HEK293 (cell line): ENCODE measurements around the gene KRT39.
"Not testable (repeated sequence)": the region's sequence is repeated elsewhere in the genome, so short reads cannot be mapped to it uniquely, and the experiment has no call there.

Source experiments
- KLF16 ChIP-seq: fragments of 450-650 bp; formaldehyde crosslinking; IDR thresholded peaks from 2 replicates; pipeline ENCODE4 v1.5.1; 2017; ENCODE audit warnings: missing biosample characterization, missing genetic modification characterization
- PRDM1 ChIP-seq: fragments of 450-650 bp; formaldehyde crosslinking; IDR thresholded peaks from 2 replicates; pipeline ENCODE4; 2016; ENCODE audit warnings: missing biosample characterization, missing genetic modification characterization
- YY2 ChIP-seq: fragments of 450-650 bp; formaldehyde crosslinking; IDR thresholded peaks from 2 replicates; pipeline ENCODE4 v1.5.1; 2016; ENCODE audit warnings: missing biosample characterization, missing genetic modification characterization
- ZBTB7A ChIP-seq: fragments of 450-650 bp; formaldehyde crosslinking; IDR thresholded peaks from 2 replicates; pipeline ENCODE4 v1.5.1; 2016; ENCODE audit warnings: low read depth, missing biosample characterization, missing genetic modification characterization
- ZNF223 ChIP-seq: fragments of 450-650 bp; formaldehyde crosslinking; IDR thresholded peaks from 2 replicates; pipeline ENCODE4 v1.5.1; 2016; ENCODE audit warnings: missing biosample characterization, missing genetic modification characterization
- ZNF404 ChIP-seq: fragments of 450-650 bp; formaldehyde crosslinking; IDR thresholded peaks from 2 replicates; pipeline ENCODE4 v1.5.1; 2017; ENCODE audit warnings: missing biosample characterization, missing genetic modification characterization
- ZNF561 ChIP-seq: fragments of 450-650 bp; IDR thresholded peaks from 2 replicates; pipeline ENCODE4 v1.5.1; 2018; ENCODE audit warnings: missing biosample characterization, missing genetic modification characterization, borderline replicate concordance
- ZNF785 ChIP-seq: fragments of 450-650 bp; formaldehyde crosslinking; IDR thresholded peaks from 2 replicates; pipeline ENCODE4 v1.5.1; 2016; ENCODE audit warnings: missing biosample characterization, missing genetic modification characterization
- TF ChIP-seq, protein P1 (sequence below): fragments of 450-650 bp; formaldehyde crosslinking; IDR thresholded peaks from 2 replicates; pipeline ENCODE4 v1.5.1; 2016; ENCODE audit warnings: missing biosample characterization, missing genetic modification characterization
- TF ChIP-seq, protein P2 (sequence below): sonication (generic); formaldehyde crosslinking; IDR thresholded peaks from 2 replicates; pipeline ENCODE4 v1.8.1; 2022; ENCODE audit warnings: mild to moderate bottlenecking, moderate library complexity, missing genetic modification reagents

DNA sequence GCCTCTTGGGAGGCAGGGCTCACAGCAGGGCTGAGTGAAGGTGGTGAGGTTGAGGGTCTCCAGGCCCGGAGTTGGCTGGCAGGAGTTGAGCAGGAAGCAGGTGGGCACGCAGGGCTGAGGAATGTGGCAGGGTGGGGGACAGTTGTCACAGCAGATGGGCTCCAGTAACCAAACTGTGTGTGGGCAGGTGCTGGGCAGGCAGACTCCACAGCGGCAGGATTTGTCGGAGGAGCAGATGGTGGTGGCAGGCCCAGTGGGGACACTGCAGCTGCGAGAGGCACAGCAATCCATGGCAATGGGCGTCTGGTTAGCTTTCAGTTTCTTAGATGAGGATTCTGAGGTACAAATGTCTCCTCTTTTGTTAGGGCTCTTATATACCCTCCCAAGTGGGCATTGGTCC, 32.8 kb upstream of the KRT39 start, which contains the start of gene KRTAP3-2:
- TF ChIP-seq, protein P1, sequence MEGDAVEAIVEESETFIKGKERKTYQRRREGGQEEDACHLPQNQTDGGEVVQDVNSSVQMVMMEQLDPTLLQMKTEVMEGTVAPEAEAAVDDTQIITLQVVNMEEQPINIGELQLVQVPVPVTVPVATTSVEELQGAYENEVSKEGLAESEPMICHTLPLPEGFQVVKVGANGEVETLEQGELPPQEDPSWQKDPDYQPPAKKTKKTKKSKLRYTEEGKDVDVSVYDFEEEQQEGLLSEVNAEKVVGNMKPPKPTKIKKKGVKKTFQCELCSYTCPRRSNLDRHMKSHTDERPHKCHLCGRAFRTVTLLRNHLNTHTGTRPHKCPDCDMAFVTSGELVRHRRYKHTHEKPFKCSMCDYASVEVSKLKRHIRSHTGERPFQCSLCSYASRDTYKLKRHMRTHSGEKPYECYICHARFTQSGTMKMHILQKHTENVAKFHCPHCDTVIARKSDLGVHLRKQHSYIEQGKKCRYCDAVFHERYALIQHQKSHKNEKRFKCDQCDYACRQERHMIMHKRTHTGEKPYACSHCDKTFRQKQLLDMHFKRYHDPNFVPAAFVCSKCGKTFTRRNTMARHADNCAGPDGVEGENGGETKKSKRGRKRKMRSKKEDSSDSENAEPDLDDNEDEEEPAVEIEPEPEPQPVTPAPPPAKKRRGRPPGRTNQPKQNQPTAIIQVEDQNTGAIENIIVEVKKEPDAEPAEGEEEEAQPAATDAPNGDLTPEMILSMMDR (tag by site-specific recombination) = not testable (repeated sequence)
- TF ChIP-seq PRDM1; YY2; KLF16 (tag by site-specific recombination); ZNF785; ZNF561 (tag by site-specific recombination); ZBTB7A (tag by site-specific recombination); ZNF404 (tag by site-specific recombination); ZNF223 (tag by site-specific recombination): not testable (repeated sequence)
- TF ChIP-seq, protein P2, sequence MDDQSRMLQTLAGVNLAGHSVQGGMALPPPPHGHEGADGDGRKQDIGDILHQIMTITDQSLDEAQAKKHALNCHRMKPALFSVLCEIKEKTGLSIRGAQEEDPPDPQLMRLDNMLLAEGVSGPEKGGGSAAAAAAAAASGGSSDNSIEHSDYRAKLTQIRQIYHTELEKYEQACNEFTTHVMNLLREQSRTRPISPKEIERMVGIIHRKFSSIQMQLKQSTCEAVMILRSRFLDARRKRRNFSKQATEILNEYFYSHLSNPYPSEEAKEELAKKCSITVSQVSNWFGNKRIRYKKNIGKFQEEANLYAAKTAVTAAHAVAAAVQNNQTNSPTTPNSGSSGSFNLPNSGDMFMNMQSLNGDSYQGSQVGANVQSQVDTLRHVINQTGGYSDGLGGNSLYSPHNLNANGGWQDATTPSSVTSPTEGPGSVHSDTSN = not testable (repeated sequence)
